DMS79 treated with DMSO at 0.1 percent for 48 hours (cell line): ENCODE results near the gene SCCPDH.
A peak's percentile ranks its signal among the peaks of the same experiment; 100 is the strongest.
"Not testable (repeated sequence)": the region's sequence is repeated elsewhere in the genome, so short reads cannot be mapped to it uniquely, and the experiment has no call there.

Experiments
- DNase-seq: peaks from one replicate; lab custom pipeline; 2025; lab: John Stamatoyannopoulos, UW

The SCCPDH gene

DNA sequence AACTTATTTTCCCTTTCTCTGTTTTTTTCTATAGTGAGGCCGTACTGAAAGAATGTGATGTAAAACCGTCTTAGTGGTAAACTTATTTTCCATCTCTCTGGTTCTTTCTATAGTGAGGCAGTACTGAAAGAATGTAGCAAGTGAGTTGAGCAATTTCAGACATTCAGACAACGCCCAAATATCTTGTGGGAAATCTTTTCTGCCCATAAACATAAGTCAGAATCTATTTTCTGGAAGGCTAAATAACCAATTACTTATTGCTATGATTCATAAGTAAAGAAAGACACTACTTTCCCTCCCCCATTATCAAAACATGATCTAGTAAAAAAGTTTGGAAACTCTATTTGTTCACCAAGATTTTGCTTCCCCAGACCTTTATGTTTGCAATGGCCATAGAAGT, 18.8 kb upstream of the SCCPDH start:
- no peak for DNase-seq

GRCh38 chr1:246708166-246708565, 16.0 kb upstream of the SCCPDH start:
- DNase-seq: no peak

- no peak for DNase-seq
Measured at GRCh38 chr1:246709196-246709595, 15.0 kb upstream of the SCCPDH start.

- no peak for DNase-seq
Measured at GRCh38 chr1:246709835-246710234, 14.4 kb upstream of the SCCPDH start.

DNA sequence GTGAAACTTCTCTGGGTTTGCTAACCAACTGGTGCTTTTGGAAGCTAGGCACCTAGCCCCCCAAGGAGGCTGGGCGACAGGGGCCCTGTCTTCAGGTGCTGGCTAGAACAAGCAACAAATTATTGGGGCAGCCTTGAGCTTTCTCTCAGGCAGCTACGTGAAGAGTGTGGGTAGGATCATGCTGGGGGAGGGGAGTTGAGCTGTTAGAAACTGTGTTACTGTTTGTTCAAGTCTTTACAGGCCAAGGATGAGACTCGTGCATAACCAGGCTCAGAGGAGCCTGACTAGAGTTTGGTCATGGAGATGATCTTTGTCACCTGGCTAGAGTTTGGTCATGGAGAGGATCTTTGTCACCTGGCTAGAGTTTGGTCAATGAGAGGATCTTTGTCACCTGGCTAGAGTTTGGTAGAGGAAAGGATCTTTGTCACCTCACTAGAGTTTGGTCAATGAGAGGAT, 12.6 kb upstream of the SCCPDH start:
- no peak for DNase-seq

DNA sequence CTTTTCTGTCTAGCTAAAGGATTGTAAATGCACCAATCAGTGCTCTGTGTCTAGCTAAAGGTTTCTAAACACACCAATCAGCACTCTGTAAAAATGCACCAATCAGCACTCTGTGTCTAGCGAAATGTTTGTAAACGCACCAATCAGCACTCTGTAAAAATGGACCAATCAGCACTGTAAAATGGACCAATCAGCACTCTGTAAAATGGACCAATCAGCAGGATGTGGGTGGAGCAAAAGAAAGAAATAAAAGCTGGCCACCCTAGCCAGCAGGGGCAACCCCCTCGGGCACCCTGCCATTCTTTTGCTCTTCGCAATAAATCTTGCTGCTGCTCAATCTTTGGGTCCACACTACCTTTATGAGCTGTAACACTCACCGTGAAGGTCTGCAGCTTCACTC, 11.8 kb upstream of the SCCPDH start:
- DNase-seq: not testable (repeated sequence)

- DNase-seq: not testable (repeated sequence)
Measured at GRCh38 chr1:246719361-246719760, 4.8 kb upstream of the SCCPDH start.

GRCh38 chr1:246720814-246721213, 3.4 kb upstream of the SCCPDH start:
- not testable (repeated sequence) for DNase-seq

DNA sequence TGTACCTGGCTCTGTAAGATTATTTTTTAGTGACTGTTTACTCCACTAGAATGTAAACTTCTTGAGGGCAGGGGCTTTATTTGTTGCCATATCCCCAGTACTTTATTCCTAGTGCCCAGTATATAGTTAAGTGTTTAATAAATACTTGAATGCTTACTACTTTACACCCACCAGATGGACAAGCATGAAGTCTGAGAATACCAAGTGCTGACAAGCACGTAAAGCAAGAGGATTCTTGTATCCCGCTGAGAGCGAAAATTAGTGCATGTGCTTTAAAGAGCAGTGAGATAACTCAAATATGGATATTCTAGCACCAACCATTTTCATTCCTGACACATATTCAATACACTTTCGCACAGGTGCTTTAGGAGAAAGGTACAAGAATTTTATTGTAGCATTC, 1.5 kb upstream of the SCCPDH start:
- no peak for DNase-seq

DNA sequence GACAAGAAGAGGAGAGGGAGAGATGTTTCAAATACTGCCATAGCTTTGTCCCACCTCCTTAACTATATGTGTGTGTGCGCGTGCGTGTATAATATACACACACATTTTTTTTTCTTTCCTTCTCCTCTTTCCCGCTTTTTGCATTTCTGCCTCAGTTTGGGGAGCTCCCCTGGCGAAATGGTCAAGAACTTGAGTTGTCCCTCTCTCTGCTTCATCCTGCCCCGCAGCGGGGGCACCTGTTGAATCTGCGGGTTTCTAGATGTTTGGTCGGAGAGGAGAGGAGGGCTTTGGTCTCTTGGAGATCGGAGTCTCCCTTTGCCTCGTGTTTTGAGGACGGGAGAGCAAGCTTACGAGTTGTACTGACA, 504 bp downstream of the SCCPDH start:
- DNase-seq: peak; percentile 65

- no peak for DNase-seq
Measured at GRCh38 chr1:246725191-246725590, 982 bp downstream of the SCCPDH start.

- DNase-seq: no peak
Measured at GRCh38 chr1:246726255-246726679, 2.1 kb downstream of the SCCPDH start.

- no peak for DNase-seq
Measured at GRCh38 chr1:246726881-246727280, 2.7 kb downstream of the SCCPDH start.

- DNase-seq: no peak
Measured at GRCh38 chr1:246727594-246727993, 3.4 kb downstream of the SCCPDH start.

DNA sequence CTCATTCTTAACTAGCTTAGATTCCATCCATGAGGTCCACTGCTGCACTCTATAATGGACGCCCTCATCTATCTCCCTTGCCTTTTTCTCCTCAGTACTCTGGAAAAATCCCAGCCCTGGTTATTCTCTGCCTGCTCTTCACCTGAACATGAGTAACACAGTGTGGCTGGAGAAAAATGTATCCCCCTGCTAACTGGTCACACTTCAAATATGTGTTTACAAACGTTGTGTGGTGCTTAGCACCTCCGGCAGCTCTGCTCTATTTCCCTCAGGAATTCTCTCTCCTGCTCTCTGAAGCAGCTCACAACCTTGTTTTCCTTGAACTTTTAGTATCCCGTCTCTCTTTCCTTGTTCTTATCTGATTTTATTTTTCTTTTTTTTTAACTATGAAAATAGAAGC, 4.1 kb downstream of the SCCPDH start:
- DNase-seq: no peak

DNA sequence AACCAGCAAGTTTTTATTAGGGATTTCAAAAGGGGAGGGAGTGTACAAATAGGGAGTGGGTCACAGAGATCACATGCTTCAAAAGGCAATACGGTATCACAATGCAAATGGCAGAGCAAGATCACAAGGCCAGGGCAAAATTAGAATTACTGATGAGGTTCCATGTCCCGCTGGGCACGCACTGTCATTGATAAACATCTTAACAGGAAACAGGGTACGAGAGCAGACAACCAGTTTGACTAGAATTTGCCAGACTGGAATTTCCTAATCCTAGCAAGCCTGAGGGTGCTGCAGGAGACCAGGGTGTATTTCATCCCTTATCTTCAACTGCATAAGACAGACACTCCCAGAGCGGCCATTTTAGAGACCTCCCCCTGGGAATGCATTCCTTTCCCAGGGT, 4.8 kb downstream of the SCCPDH start:
- not testable (repeated sequence) for DNase-seq

GRCh38 chr1:246730839-246731238, 6.6 kb downstream of the SCCPDH start:
- DNase-seq: no peak

DNA sequence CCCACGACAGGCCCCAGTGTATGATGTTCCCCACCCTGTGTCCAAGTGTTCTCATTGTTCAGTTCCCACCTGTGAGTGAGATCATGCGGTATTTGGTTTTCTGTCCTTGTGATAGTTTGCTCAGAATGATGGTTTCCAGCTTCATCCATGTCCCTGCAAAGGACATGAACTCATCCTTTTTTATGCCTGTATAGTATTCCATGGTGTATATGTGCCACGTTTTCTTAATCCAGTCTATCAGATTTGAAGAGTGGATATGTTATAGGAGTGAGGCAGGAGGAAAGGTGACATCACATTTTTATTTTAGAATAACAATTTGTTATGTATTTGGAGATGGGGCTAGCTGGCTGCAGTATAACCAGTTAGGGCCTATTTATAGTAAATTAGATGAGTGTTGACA, 7.7 kb downstream of the SCCPDH start:
- DNase-seq: not testable (repeated sequence)

DNA sequence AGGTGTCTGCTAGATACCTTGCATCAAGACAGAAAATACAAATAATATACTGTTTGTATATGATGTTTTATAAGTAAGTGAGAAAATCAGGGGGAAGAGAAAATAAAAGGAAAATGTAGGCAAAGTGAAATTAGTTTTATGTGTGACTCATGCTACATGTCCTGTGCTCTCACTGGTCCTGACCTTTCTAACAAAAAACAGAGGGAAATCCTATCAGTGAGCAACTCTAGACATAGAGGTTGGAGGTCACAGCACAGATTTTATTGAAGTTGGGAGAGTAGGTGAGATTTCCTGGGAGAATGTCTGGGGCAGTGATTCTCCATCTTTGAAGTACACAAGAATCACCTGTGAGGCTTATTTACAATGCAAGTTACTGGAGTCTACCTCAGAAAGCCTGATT, 9.5 kb downstream of the SCCPDH start:
- DNase-seq: no peak

GRCh38 chr1:246734866-246735265, 10.7 kb downstream of the SCCPDH start:
- DNase-seq: no peak

- no peak for DNase-seq
Measured at GRCh38 chr1:246735735-246736134, 11.5 kb downstream of the SCCPDH start.

GRCh38 chr1:246742396-246742795, 18.2 kb downstream of the SCCPDH start:
- no peak for DNase-seq

DNA sequence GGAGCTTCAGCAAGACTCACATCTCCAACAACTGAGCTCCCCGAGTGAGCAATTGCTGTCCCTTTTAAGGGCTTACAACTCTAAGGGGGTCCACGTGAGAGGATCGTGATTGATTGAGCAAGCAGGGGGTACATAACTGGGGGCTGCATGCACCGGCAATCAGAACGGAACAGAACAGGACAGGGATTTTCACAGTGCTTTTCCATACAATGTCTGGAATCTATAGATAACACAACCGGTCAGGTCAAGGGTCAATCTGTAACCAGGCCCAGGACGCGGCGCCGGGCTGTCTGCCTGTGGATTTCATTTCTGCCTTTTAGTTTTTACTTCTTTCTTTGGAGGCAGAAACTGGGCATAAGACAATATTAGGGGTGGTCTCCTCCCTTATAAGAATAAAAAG, 21.9 kb downstream of the SCCPDH start:
- not testable (repeated sequence) for DNase-seq

- DNase-seq: no peak
Measured at GRCh38 chr1:246748006-246748405, 23.8 kb downstream of the SCCPDH start.

DNA sequence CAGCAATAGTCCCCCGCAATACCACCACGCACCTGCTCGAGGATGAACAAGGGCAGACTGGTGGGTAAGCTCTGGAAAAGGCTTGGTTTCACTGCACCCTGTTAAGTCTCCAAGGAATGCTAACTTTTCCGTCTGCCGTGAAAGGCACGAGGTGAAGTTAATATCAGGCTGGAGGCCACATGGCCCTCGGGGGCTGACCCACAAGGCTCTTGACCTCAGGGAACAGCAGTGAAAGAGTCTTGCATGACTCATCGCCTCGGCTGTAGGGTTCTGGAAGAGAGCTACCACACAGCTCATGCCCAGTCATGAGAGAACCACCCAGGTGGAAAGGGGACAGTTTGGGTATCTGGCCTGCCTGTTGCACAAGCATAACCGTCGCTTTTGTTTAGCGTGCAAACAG, 24.7 kb downstream of the SCCPDH start:
- DNase-seq: no peak
